WTC11 (cell line): ENCODE measurements around the gene FGF8. TPM values are rescaled to one million over a fixed set of nuclear protein-coding genes. Genes with fewer than 3 reads are reported as not detected.

Experiments
- ATAC-seq: fragments of 200-7000 bp; cut with Tn5 transposase; 2 replicates; pipeline ENCODE4 v1.10.0; 2021; ENCODE audit warnings: mild to moderate bottlenecking, moderate library complexity
- CTCF ChIA-PET: fragments of 300-600 bp; sonication (Branson Sonifier 250); formaldehyde crosslinking; loops from one replicate; lab custom pipeline; 2021; ENCODE audit warnings: antibody characterized with exemption; lab: Charles Lee
- POLR2A ChIA-PET: fragments of 350-600 bp; sonication (Branson Sonifier 250); formaldehyde crosslinking; loops from one replicate; lab custom pipeline; 2021; ENCODE audit warnings: antibody characterized with exemption; lab: Charles Lee
- DNase-seq: peaks from one replicate; pipeline ENCODE4 v3.0.0; 2021; ENCODE audit warnings: low spot score
- H3K27ac Mint-ChIP-seq: 2 replicates; pipeline ENCODE4 v1.8.0; 2021; ENCODE audit warnings: mixed read lengths
- H3K27me3 Mint-ChIP-seq: 2 replicates; pipeline ENCODE4 v1.8.0; 2021; ENCODE audit warnings: low read depth, mild to moderate bottlenecking, moderate library complexity, mixed read lengths
- H3K36me3 Mint-ChIP-seq: 2 replicates; pipeline ENCODE4 v1.8.0; 2021; ENCODE audit warnings: mixed read lengths
- H3K4me1 Mint-ChIP-seq: 2 replicates; pipeline ENCODE4 v1.8.0; 2022; ENCODE audit warnings: mixed read lengths
- H3K4me3 Mint-ChIP-seq: 2 replicates; pipeline ENCODE4 v1.8.0; 2021; ENCODE audit warnings: mild to moderate bottlenecking, moderate library complexity, mixed read lengths
- H3K9me3 Mint-ChIP-seq: 2 replicates; pipeline ENCODE4 v1.8.0; 2021; ENCODE audit warnings: mixed read lengths
- ELF4 ChIP-seq: sonication (generic); formaldehyde crosslinking; IDR thresholded peaks from 2 replicates; pipeline ENCODE4 v1.8.1; 2022; ENCODE audit warnings: low read depth, mild to moderate bottlenecking, moderate library complexity, missing genetic modification reagents
- GABPB1 ChIP-seq: sonication (generic); formaldehyde crosslinking; IDR thresholded peaks from 2 replicates; pipeline ENCODE4 v1.8.1; 2023; ENCODE audit warnings: mild to moderate bottlenecking, missing genetic modification reagents
- GRHL2 ChIP-seq: fragments of 250-450 bp; sonication (Bioruptor Pico); IDR thresholded peaks from 2 replicates; pipeline ENCODE4 v1.8.0; 2022; ENCODE audit warnings: mild to moderate bottlenecking, moderate library complexity; ENCODE audit not compliant: insufficient replicate concordance, severe bottlenecking
- JAZF1 ChIP-seq: fragments of 250-450 bp; sonication (Bioruptor Pico); IDR thresholded peaks from 2 replicates; pipeline ENCODE4 v1.9.0; 2021; ENCODE audit warnings: moderate library complexity, mild to moderate bottlenecking, inconsistent platforms
- NR3C1 ChIP-seq: sonication (generic); formaldehyde crosslinking; conservative IDR thresholded peaks from 2 replicates; pipeline ENCODE4 v1.8.1; 2023; ENCODE audit warnings: low read depth, mild to moderate bottlenecking, missing genetic modification reagents
- OVOL2 ChIP-seq: fragments of 250-450 bp; sonication (Bioruptor Pico); IDR thresholded peaks from 2 replicates; pipeline ENCODE4 v1.9.0; 2021; ENCODE audit warnings: mild to moderate bottlenecking, borderline replicate concordance
- RELA ChIP-seq: sonication (generic); formaldehyde crosslinking; IDR thresholded peaks from 2 replicates; pipeline ENCODE4 v1.8.1; 2022; ENCODE audit warnings: missing genetic modification reagents, mild to moderate bottlenecking, borderline replicate concordance
- SOX15 ChIP-seq: fragments of 250-450 bp; sonication (Bioruptor Pico); IDR thresholded peaks from 2 replicates; pipeline ENCODE4 v1.9.0; 2021; ENCODE audit warnings: mild to moderate bottlenecking
- TEAD4 ChIP-seq: sonication (generic); formaldehyde crosslinking; IDR thresholded peaks from 2 replicates; pipeline ENCODE4 v1.8.0; 2022; ENCODE audit warnings: mild to moderate bottlenecking, missing genetic modification reagents
- total RNA-seq: library from RNA; stranded (reverse); gene quantifications from 3 replicates; pipeline ENCODE4 v1.2.3, GENCODE V29; 2021
- TF ChIP-seq, protein P1 (sequence below): sonication (generic); formaldehyde crosslinking; IDR thresholded peaks from 2 replicates; pipeline ENCODE4 v1.8.1; 2023; ENCODE audit warnings: mild to moderate bottlenecking, missing genetic modification reagents, borderline replicate concordance
- TF ChIP-seq, protein P2 (sequence below): sonication (generic); formaldehyde crosslinking; IDR thresholded peaks from 2 replicates; pipeline ENCODE4 v1.8.1; 2023; ENCODE audit warnings: mild to moderate bottlenecking, moderate library complexity, missing genetic modification reagents
- TF ChIP-seq, protein P3 (sequence below): fragments of 250-450 bp; sonication (Bioruptor Pico); IDR thresholded peaks from 2 replicates; pipeline ENCODE4 v1.9.0; 2021; ENCODE audit warnings: mild to moderate bottlenecking
- TF ChIP-seq, protein P4 (sequence below): sonication (generic); formaldehyde crosslinking; IDR thresholded peaks from 2 replicates; pipeline ENCODE4 v1.8.1; 2023; ENCODE audit warnings: mild to moderate bottlenecking, missing genetic modification reagents, moderate library complexity
- TF ChIP-seq, protein P5 (sequence below): sonication (generic); formaldehyde crosslinking; IDR thresholded peaks from 2 replicates; pipeline ENCODE4 v1.8.0; 2022; ENCODE audit warnings: mild to moderate bottlenecking, missing genetic modification reagents
- TF ChIP-seq, protein P6 (sequence below): sonication (generic); formaldehyde crosslinking; IDR thresholded peaks from 2 replicates; pipeline ENCODE4 v1.8.1; 2023; ENCODE audit warnings: mild to moderate bottlenecking, missing genetic modification reagents, moderate library complexity
- TF ChIP-seq, protein P7 (sequence below): sonication (generic); formaldehyde crosslinking; IDR thresholded peaks from 2 replicates; pipeline ENCODE4 v1.8.1; 2022; ENCODE audit warnings: low read depth, mild to moderate bottlenecking, moderate library complexity, missing genetic modification reagents, borderline replicate concordance
- TF ChIP-seq, protein P8 (sequence below): fragments of 250-450 bp; sonication (Bioruptor Pico); IDR thresholded peaks from 2 replicates; pipeline ENCODE4 v1.9.0; 2021; ENCODE audit warnings: mild to moderate bottlenecking

FGF8 gene
- total RNA-seq, 1 experiment from 2014 or later, result 28.9 TPM

DNA sequence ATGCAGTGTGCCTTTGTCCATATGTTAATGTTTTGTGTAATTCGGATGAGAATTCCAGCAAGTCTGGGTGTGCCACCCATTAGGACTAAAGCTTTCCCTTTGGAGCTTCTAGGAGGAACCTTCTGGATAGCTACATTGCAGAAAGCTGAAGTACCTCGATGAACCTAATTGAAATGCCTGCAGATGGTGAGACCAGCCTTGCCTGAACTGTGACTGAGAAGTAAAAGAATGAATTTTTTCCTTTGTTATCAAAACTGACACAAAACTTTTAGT is 49.9 kb downstream of the FGF8 start (continued):
- TF ChIP-seq, protein P1, sequence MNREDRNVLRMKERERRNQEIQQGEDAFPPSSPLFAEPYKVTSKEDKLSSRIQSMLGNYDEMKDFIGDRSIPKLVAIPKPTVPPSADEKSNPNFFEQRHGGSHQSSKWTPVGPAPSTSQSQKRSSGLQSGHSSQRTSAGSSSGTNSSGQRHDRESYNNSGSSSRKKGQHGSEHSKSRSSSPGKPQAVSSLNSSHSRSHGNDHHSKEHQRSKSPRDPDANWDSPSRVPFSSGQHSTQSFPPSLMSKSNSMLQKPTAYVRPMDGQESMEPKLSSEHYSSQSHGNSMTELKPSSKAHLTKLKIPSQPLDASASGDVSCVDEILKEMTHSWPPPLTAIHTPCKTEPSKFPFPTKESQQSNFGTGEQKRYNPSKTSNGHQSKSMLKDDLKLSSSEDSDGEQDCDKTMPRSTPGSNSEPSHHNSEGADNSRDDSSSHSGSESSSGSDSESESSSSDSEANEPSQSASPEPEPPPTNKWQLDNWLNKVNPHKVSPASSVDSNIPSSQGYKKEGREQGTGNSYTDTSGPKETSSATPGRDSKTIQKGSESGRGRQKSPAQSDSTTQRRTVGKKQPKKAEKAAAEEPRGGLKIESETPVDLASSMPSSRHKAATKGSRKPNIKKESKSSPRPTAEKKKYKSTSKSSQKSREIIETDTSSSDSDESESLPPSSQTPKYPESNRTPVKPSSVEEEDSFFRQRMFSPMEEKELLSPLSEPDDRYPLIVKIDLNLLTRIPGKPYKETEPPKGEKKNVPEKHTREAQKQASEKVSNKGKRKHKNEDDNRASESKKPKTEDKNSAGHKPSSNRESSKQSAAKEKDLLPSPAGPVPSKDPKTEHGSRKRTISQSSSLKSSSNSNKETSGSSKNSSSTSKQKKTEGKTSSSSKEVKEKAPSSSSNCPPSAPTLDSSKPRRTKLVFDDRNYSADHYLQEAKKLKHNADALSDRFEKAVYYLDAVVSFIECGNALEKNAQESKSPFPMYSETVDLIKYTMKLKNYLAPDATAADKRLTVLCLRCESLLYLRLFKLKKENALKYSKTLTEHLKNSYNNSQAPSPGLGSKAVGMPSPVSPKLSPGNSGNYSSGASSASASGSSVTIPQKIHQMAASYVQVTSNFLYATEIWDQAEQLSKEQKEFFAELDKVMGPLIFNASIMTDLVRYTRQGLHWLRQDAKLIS (CRISPR knock-in tag), result no peak
- TF ChIP-seq, protein P2, sequence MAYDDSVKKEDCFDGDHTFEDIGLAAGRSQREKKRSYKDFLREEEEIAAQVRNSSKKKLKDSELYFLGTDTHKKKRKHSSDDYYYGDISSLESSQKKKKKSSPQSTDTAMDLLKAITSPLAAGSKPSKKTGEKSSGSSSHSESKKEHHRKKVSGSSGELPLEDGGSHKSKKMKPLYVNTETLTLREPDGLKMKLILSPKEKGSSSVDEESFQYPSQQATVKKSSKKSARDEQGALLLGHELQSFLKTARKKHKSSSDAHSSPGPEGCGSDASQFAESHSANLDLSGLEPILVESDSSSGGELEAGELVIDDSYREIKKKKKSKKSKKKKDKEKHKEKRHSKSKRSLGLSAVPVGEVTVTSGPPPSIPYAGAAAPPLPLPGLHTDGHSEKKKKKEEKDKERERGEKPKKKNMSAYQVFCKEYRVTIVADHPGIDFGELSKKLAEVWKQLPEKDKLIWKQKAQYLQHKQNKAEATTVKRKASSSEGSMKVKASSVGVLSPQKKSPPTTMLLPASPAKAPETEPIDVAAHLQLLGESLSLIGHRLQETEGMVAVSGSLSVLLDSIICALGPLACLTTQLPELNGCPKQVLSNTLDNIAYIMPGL (CRISPR knock-in tag), result no peak
- TF ChIP-seq, protein P3, sequence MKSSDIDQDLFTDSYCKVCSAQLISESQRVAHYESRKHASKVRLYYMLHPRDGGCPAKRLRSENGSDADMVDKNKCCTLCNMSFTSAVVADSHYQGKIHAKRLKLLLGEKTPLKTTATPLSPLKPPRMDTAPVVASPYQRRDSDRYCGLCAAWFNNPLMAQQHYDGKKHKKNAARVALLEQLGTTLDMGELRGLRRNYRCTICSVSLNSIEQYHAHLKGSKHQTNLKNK (CRISPR knock-in tag), result no peak
- TF ChIP-seq GABPB1 (CRISPR knock-in tag), result no peak
- TF ChIP-seq, protein P4, sequence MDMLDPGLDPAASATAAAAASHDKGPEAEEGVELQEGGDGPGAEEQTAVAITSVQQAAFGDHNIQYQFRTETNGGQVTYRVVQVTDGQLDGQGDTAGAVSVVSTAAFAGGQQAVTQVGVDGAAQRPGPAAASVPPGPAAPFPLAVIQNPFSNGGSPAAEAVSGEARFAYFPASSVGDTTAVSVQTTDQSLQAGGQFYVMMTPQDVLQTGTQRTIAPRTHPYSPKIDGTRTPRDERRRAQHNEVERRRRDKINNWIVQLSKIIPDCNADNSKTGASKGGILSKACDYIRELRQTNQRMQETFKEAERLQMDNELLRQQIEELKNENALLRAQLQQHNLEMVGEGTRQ (CRISPR knock-in tag), result no peak
- TF ChIP-seq, protein P5, sequence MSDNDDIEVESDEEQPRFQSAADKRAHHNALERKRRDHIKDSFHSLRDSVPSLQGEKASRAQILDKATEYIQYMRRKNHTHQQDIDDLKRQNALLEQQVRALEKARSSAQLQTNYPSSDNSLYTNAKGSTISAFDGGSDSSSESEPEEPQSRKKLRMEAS (CRISPR knock-in tag), result no peak
- TF ChIP-seq, all 79 proteins: peak for 0

DNA sequence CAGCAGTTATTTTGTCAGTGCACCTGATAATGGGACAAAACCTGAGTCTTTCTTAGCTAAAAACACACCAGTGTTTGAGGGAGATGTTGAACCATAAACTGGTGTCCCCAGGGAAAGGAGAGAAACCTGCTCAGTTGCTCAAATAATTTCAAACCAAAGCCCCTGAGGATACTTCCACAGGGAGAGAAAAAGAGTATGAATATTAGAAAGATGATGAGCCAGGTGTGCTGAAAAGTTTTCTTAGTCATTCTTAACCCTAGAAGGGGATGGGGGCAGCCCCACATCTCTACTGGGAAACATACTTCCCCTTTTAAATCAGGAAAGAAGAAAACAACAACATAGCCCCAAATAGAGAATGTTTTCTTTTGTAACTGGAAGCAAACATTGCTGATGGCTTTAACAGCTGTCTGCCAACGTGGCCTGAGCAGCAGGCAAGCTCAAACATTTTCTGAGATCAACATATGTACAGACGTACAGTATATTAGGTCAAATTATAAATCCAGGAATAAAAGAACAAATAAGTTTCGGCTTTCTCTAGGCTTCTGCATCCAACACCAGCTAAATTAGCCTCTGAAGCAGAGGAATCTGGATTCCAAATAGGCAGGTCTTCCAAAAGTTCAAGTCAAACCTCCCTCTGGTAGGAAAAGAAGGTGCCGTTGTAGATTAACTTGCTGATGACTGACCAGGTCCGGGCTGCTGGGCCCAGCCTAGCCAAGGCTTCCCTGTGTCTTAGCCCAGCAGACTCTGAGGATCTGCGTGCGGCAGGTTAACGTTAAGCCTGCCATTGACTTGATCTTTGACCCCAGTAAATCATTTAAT is 50.4 kb downstream of the FGF8 start:
- TF ChIP-seq OVOL2 (CRISPR knock-in tag) (no peak), NR3C1 (CRISPR knock-in tag) (no peak), SOX15 (no peak)
- H3K4me1 Mint-ChIP-seq, result peaks cover 18% of the 10 kb centered on the region
- H3K36me3 Mint-ChIP-seq, result no peaks in the 10 kb centered on the region
- no peak for DNase-seq
- no peak for ATAC-seq
- no peak overlapping the region for H3K4me3 Mint-ChIP-seq
- no peaks in the 10 kb centered on the region for H3K9me3 Mint-ChIP-seq
- H3K27me3 Mint-ChIP-seq, result no peaks in the 10 kb centered on the region; the same call in 1 of the 2 replicates
- no peak overlapping the region for H3K27ac Mint-ChIP-seq
- CTCF ChIA-PET, result interaction anchor here (1.2 to 1.7 kb wide), 2 partner anchors 24 to 123 kb away, joined by 4 to 5 read pairs; no protein-coding TSS in a partner anchor
- POLR2A ChIA-PET, result no interaction called here

DNA sequence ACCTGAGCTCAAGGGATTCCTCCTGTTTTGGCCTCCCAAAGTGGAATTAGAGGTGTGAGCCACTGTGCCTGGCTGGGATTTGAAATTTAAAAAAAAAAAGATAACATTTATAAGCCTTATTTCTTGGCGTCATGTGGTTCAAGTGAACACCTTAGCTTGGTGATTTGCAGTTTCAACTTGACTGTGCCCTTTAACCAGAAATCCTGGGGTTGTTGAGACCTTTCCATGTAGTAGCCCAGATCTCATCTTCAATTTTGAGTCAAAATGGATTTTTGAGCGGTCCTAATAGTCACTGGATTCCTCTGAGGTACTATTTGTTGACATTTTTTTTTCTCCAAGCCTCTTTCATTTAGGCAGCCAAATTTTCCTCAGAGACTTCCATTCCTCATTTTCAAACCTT is 51.5 kb downstream of the FGF8 start:
- Mint-ChIP-seq H3K4me1 (peaks cover 24% of the 10 kb centered on the region), H3K36me3 (no peaks in the 10 kb centered on the region), H3K9me3 (no peaks in the 10 kb centered on the region), H3K4me3 (no peak overlapping the region), H3K27me3 (no peaks in the 10 kb centered on the region; the same call in 1 of the 2 replicates), H3K27ac (no peak overlapping the region; the same call in 1 of the 2 replicates)
- DNase-seq (no peak), ATAC-seq (no peak)
- ChIA-PET POLR2A (interaction anchor here (0.6 kb wide), 1 partner anchor 1252 kb away, joined by 3 read pairs; no protein-coding TSS in a partner anchor), CTCF (interaction anchor here (0.9 to 1.1 kb wide), 2 partner anchors 57 to 122 kb away, joined by 4 read pairs; no protein-coding TSS in a partner anchor)
- TF ChIP-seq, protein P6, sequence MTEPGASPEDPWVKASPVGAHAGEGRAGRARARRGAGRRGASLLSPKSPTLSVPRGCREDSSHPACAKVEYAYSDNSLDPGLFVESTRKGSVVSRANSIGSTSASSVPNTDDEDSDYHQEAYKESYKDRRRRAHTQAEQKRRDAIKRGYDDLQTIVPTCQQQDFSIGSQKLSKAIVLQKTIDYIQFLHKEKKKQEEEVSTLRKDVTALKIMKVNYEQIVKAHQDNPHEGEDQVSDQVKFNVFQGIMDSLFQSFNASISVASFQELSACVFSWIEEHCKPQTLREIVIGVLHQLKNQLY (CRISPR knock-in tag), result no peak
- TF ChIP-seq, protein P2 (CRISPR knock-in tag), result no peak
- no peak for TF ChIP-seq JAZF1 (CRISPR knock-in tag)
- no peak for TF ChIP-seq RELA (CRISPR knock-in tag)
- TF ChIP-seq, protein P7, sequence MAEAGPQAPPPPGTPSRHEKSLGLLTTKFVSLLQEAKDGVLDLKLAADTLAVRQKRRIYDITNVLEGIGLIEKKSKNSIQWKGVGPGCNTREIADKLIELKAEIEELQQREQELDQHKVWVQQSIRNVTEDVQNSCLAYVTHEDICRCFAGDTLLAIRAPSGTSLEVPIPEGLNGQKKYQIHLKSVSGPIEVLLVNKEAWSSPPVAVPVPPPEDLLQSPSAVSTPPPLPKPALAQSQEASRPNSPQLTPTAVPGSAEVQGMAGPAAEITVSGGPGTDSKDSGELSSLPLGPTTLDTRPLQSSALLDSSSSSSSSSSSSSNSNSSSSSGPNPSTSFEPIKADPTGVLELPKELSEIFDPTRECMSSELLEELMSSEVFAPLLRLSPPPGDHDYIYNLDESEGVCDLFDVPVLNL (CRISPR knock-in tag), result no peak
- TF ChIP-seq ELF4 (CRISPR knock-in tag), result no peak
- TF ChIP-seq, protein P8, sequence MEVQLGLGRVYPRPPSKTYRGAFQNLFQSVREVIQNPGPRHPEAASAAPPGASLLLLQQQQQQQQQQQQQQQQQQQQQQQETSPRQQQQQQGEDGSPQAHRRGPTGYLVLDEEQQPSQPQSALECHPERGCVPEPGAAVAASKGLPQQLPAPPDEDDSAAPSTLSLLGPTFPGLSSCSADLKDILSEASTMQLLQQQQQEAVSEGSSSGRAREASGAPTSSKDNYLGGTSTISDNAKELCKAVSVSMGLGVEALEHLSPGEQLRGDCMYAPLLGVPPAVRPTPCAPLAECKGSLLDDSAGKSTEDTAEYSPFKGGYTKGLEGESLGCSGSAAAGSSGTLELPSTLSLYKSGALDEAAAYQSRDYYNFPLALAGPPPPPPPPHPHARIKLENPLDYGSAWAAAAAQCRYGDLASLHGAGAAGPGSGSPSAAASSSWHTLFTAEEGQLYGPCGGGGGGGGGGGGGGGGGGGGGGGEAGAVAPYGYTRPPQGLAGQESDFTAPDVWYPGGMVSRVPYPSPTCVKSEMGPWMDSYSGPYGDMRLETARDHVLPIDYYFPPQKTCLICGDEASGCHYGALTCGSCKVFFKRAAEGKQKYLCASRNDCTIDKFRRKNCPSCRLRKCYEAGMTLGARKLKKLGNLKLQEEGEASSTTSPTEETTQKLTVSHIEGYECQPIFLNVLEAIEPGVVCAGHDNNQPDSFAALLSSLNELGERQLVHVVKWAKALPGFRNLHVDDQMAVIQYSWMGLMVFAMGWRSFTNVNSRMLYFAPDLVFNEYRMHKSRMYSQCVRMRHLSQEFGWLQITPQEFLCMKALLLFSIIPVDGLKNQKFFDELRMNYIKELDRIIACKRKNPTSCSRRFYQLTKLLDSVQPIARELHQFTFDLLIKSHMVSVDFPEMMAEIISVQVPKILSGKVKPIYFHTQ (CRISPR knock-in tag), result no peak
- no peak for TF ChIP-seq TEAD4 (CRISPR knock-in tag)
- TF ChIP-seq GRHL2, result no peak
